Peyer's patch (tissue), 4 donors: Measurements from ENCODE around the gene NTN4.

ENCODE experiments used
- POLR2A ChIP-seq, 2 donors: fragments of 450-650 bp; IDR thresholded peaks; one replicate each; pipeline ENCODE4 v1.5.1; 2017; ENCODE audit warnings: antibody characterized with exemption in 2 of 2, mild to moderate bottlenecking in 2 of 2, moderate library complexity in 2 of 2
- TF ChIP-seq, protein P1 (sequence below), 6 experiments: fragments of 450-650 bp in 4 of 6; fragments of 200-600 bp in 2 of 6; sonication (generic) in 1 of 6; IDR thresholded peaks; one replicate each; pipeline ENCODE4 v1.5.1; 2017 to 2019; ENCODE audit warnings: antibody characterized with exemption in 6 of 6, mild to moderate bottlenecking in 3 of 6, moderate library complexity in 1 of 6

DNA sequence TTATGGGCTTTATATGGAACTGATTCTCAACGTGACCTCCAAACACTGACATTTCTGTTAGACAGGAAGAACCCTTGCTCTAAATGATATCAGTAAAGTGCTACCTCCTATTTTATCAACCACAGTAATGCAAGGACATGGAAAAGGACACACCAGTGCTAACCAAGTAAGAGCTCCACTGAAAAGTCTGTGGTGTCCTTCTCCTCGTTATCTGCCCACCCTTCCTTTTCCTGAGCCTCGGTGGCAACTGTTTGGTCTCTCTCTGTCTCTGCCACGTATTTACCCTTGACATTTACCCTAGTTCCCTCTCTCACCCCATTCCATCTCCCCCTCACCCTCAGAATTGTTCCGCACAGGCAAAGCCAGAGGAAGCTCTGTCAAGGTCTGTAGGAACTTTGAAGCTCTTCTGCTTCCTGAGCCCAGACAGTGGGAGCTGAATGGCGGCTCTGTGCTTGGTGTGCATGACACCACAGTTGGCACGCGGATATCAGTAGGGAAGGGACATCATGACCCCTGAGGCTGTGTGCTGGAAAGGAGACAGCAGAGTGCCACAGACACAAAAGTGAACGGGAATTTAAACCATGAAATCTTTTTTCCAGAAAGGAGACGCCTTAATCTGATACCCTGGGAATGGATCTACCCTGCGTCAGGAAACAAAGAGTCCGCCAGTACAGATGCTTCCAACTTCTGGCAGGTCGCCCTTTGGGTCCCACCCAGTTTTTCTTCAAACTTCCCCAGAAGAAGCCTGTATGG lies 50.8 kb downstream of the NTN4 start:
- TF ChIP-seq, protein P1, sequence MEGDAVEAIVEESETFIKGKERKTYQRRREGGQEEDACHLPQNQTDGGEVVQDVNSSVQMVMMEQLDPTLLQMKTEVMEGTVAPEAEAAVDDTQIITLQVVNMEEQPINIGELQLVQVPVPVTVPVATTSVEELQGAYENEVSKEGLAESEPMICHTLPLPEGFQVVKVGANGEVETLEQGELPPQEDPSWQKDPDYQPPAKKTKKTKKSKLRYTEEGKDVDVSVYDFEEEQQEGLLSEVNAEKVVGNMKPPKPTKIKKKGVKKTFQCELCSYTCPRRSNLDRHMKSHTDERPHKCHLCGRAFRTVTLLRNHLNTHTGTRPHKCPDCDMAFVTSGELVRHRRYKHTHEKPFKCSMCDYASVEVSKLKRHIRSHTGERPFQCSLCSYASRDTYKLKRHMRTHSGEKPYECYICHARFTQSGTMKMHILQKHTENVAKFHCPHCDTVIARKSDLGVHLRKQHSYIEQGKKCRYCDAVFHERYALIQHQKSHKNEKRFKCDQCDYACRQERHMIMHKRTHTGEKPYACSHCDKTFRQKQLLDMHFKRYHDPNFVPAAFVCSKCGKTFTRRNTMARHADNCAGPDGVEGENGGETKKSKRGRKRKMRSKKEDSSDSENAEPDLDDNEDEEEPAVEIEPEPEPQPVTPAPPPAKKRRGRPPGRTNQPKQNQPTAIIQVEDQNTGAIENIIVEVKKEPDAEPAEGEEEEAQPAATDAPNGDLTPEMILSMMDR (IDR thresholded peaks at IDR 0.05) = no peak
- TF ChIP-seq POLR2A (IDR thresholded peaks at IDR 0.05) = no peak
